LNCAP (cell line): ENCODE measurements around the gene TBC1D8.
A peak's percentile ranks its signal among the peaks of the same experiment; 100 is the strongest.

Experiments used
- TF ChIP-seq, protein P1 (sequence below): fragments of 450-650 bp; IDR thresholded peaks from 2 replicates; pipeline ENCODE4 v1.5.1; 2017; ENCODE audit warnings: mild to moderate bottlenecking

Gene TBC1D8

DNA sequence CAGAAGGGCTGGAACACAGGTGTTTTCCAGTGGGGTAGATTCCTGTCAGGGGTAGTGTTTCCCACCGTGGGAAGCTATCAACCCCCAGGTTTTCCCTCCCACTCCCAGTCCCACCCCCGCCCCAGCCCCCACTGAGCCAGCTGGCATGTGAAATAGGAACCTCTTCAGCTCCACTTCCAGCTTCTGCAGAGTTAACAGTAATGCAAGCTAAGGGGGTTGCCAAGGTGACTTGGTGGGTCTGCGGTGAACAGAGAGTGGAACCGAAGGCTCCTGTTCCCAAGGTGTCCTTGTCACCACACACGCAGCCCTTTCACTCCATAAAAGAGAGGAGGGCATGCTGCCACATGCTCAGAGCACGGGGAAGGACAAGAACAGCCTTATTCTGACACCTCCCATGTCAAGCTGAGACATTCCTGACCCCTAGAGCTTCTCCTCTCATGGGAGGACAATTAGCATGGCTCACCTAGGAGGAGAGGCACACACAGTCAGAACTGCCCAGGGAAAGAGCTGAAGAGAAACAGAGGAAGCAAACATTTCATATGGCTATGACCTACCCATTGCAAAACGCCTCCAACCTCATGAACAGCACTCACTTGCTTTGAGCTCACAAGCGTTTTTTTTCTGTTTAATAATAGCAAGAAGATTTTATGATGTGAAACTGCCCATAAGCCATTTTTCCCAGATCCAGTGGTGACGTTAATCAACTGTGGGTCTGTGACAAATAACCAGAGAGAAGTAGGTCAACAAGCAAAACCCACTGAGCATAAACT is 39.8 kb upstream of the TBC1D8 start:
- TF ChIP-seq, protein P1, sequence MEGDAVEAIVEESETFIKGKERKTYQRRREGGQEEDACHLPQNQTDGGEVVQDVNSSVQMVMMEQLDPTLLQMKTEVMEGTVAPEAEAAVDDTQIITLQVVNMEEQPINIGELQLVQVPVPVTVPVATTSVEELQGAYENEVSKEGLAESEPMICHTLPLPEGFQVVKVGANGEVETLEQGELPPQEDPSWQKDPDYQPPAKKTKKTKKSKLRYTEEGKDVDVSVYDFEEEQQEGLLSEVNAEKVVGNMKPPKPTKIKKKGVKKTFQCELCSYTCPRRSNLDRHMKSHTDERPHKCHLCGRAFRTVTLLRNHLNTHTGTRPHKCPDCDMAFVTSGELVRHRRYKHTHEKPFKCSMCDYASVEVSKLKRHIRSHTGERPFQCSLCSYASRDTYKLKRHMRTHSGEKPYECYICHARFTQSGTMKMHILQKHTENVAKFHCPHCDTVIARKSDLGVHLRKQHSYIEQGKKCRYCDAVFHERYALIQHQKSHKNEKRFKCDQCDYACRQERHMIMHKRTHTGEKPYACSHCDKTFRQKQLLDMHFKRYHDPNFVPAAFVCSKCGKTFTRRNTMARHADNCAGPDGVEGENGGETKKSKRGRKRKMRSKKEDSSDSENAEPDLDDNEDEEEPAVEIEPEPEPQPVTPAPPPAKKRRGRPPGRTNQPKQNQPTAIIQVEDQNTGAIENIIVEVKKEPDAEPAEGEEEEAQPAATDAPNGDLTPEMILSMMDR, result no peak

DNA sequence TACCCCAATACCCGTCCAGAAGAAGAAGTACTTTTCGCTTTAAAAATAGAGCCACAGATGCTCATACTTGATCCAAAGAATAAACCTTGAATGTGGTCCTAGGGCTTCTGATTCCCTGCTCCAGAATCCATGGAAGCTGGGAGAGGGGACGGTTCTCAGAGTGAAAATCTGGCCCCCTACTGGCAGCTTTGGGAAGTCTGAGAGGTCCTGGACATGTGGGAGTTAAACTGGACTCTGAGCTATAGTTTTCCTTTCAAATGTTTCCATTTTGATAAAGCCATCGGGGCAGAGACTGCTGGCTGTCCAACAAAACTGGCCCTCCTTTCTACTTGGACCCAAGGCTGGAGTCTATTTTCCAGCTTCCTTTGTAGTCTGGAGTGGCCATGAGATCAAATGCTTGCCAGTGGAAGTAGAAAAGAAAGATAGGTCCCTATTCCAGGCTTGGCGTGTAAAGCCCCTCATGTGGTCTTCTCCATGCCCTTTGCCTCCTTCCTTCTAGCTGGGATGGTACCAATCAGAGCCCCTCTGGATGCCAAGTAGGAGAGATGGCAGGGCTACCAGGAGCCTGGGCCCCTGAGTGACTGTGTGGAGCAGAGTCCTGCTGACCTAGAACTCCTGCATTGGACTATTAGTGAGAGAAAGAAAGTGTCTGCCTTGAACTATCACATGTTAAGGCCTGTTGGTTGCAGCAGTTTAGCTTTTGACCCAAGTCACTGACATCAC is 37.7 kb upstream of the TBC1D8 start:
- TF ChIP-seq, protein P1, result peak; percentile 57

DNA sequence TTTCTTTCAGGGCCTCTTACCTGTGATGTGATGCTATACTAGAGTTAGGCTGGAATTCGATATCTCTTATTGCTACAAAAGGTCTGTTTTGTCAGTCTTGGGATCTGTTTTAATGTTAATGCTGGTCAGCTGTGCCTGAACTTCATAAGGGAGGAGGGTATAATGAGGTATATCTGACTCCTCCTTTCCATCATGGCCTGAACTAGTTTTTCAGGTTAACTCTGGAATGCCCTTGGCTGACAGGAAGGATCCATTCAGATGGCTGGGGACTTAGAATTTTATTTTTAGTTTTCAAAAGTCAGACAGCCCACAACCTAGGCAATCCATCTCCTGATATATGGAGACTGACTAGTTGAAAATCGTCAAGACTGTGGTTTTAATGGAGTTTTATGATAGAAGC is 35.9 kb upstream of the TBC1D8 start:
- TF ChIP-seq, protein P1, result no peak

DNA sequence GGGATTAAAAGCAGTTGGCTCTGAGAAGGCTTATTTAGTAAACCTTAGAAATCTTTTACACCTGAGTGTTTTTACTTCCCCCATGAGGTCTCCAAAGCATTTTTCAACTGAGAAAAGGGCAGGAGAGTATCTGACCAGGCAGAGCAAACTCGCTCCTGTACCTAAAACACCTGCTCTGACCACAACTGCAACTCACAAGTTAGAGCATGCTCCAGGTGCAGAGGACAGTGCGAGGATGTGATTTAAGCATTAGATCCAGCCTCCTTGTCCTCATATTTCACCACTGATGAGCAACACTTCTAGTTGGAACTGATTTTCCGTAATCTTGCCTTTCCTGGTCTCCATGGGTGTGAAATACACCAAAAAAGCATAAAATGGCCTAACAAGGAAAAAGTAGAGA is 34.5 kb upstream of the TBC1D8 start:
- TF ChIP-seq, protein P1, result no peak

DNA sequence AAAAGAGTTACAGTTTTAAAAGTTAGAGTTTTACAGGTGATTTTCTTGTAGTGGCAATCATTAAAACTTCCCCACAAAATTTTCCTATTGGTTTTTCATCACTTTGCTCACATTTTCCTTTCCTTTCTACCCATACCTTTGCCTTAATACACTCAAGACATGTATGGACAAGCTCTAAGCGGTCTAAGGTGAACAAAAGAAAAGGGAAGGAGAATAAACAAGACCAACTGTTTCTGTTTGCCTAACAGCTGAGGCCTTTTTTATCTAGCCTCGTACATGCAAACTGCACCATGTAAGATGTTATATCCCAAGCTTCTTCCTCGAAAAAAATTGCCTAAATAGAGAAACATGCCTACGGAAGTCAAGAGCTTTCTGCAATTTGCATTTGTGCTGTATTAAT is 33.9 kb upstream of the TBC1D8 start:
- TF ChIP-seq, protein P1, result no peak

DNA sequence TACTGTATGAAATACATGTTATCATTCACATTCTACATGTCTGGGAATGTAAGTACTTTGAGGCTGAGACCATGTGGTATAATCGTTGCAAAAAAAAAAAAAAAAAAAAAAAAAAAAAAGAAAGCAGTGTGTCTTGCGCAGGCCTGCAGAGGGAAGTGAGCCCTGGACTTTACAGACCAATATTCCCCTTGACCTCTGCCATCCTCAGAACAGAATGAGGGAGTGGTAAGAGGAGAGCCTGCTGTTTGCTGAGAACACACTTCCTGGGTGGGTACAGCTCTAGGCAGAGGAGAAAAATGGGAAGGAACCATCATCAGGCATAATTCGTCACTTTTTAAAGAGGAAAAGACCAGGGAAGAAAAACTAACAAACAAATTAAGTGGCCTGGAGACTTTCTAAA is 28.8 kb upstream of the TBC1D8 start:
- TF ChIP-seq, protein P1, result no peak

DNA sequence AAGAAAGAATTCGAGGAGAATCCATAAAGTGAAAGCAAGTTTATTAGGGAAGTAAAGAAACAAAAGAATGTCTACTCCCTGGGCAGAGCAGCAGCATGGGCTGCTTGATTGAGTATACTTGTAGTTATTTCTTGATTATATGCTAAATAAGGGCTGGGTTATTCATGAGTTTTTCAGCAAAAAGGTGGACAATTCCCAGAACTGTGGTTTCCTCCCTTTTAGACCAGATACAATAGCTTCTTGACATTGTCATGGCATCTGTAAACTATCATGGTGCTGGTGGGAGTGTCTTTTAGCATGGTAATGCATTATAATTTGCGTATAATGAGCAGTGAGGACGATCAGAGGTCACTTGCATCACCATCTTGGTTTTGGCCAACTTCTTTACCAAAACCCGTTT is 25.6 kb upstream of the TBC1D8 start:
- TF ChIP-seq, protein P1, result no peak
